ENCODE measurements around the gene DPP6. TPM values are rescaled to one million over a fixed set of nuclear protein-coding genes. Genes with fewer than 3 reads are reported as not detected.

DPP6 gene
- total RNA-seq, 1 experiment from 2014 or later = not detected

GRCh38 chr7:154330318-154330717, 278.1 kb downstream of the DPP6 start:
- no TSS peak for BruUV-seq (replicated peaks)
- in situ Hi-C loops (cut with HindIII; ENCODE audit: low pct_unique_long_range_greater_than_20kb, low sequenced_read_pairs) (no loop called here), intact Hi-C loops (cut with micrococcal nuclease; ENCODE audit: unreplicated experiment) (no loop called here)
- DNase-seq (ENCODE audit: low read depth, low spot score) (no peak), ATAC-seq (no peak)
- Histone ChIP-seq H3K27me3 (ENCODE audit: control insufficient read depth, insufficient read depth, low read length) (peaks cover 2% of the 10 kb centered on the region; the same call in 1 of the 2 replicates), H3K27ac (ENCODE audit: low read length) (no peak overlapping the region), H3K4me3 (ENCODE audit: low read depth in 2 of 2, low read length in 2 of 2) (no peak overlapping the region), H3K9me3 (ENCODE audit: control insufficient read depth, insufficient read depth, low read depth, low read length) (no peaks in the 10 kb centered on the region), H3K36me3 (ENCODE audit: control insufficient read depth, insufficient read depth, low read length) (no peaks in the 10 kb centered on the region), H3K4me1 (ENCODE audit: control insufficient read depth, insufficient read depth, low read length) (no peaks in the 10 kb centered on the region)
- ChIA-PET POLR2A (no interaction called here), CTCF (no interaction called here)
- TF ChIP-seq SIN3A (IDR thresholded peaks at IDR 0.05; ENCODE audit: borderline replicate concordance, insufficient read depth, low read depth, low read length) = no peak

DNA sequence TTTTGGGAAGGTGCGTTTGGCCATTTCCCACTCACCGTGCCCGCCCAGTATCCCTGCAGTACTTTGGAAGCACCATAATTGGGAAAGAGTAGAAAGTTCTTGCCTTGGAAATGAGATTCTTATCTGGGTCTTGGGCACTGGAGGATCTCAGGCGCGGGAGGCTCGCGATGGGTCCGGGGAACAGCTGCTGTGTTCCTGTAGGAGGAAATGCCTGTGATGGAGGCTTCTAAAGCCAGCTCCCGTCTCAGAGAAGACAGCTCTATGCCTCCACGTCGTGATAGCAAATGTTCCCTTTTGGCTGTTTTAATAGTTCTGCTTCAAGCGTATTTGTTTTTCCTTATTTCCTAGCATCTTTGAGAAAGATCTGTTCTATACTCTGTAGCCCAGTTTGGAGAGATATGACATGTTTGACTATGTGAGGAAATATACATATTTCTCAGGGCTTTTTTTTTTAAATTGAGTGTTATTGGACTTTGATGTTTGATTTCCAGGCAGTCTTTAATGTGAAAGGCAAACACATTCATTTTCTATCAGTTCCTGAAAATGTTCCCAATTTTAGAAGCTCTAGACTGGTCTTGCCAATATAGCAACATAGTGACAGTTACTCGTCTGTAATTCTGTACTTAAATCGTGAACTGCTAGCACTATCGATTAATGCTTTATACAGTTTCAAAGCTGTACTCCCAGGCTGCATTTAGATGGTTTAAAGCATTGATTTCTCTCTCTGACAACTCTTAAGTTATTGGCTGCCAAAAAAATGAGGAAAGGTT, 280.8 kb downstream of the DPP6 start:
- H3K27me3 ChIP-seq (ENCODE audit: control insufficient read depth, insufficient read depth, low read length) = peaks cover 2% of the 10 kb centered on the region
- no peaks in the 10 kb centered on the region for H3K36me3 ChIP-seq (ENCODE audit: control insufficient read depth, insufficient read depth, low read length)
- CTCF ChIA-PET = no interaction called here
- H3K4me3 ChIP-seq (ENCODE audit: low read depth in 2 of 2, low read length in 2 of 2) = no peak overlapping the region
- DNase-seq (ENCODE audit: low read depth, low spot score) (no peak), ATAC-seq (no peak)
- H3K9me3 ChIP-seq (ENCODE audit: control insufficient read depth, insufficient read depth, low read depth, low read length) = no peaks in the 10 kb centered on the region
- no peak for TF ChIP-seq POLR2AphosphoS5 (IDR thresholded peaks at IDR 0.05; ENCODE audit: low read depth, low read length)
- TF ChIP-seq TCF7L2 (IDR thresholded peaks at IDR 0.05; ENCODE audit: low read depth, low read length) = no peak
- TF ChIP-seq, protein P1, sequence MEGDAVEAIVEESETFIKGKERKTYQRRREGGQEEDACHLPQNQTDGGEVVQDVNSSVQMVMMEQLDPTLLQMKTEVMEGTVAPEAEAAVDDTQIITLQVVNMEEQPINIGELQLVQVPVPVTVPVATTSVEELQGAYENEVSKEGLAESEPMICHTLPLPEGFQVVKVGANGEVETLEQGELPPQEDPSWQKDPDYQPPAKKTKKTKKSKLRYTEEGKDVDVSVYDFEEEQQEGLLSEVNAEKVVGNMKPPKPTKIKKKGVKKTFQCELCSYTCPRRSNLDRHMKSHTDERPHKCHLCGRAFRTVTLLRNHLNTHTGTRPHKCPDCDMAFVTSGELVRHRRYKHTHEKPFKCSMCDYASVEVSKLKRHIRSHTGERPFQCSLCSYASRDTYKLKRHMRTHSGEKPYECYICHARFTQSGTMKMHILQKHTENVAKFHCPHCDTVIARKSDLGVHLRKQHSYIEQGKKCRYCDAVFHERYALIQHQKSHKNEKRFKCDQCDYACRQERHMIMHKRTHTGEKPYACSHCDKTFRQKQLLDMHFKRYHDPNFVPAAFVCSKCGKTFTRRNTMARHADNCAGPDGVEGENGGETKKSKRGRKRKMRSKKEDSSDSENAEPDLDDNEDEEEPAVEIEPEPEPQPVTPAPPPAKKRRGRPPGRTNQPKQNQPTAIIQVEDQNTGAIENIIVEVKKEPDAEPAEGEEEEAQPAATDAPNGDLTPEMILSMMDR (IDR thresholded peaks at IDR 0.05) = no peak
- no peak for TF ChIP-seq SIN3A (IDR thresholded peaks at IDR 0.05; ENCODE audit: borderline replicate concordance, insufficient read depth, low read depth, low read length)
- H3K27ac ChIP-seq (ENCODE audit: low read length) = no peak overlapping the region
- intact Hi-C loops (cut with micrococcal nuclease; ENCODE audit: unreplicated experiment) (no loop called here), in situ Hi-C loops (cut with HindIII; ENCODE audit: low pct_unique_long_range_greater_than_20kb, low sequenced_read_pairs) (no loop called here)
- POLR2A ChIA-PET = no interaction called here
- no peaks in the 10 kb centered on the region for H3K4me1 ChIP-seq (ENCODE audit: control insufficient read depth, insufficient read depth, low read length)
- no TSS peak for BruUV-seq (replicated peaks)

DNA sequence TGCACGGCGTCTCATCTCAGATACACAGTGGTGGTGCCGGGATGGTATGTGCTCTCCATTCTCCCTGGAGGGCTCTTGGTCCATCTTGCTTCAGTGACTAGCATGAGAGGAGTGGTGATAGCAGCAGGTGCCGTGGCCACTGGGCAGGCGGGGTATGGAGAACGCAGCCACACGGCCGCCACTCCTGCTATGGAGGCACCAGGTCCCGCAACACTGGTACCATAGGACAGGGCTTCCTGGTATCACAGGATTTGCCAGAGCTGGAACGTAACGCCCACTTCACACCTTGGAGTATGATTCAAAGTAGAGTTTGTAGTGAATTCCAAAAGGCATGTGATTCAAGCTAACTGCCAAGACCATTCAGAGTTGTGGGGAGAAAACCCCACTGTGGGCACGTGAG, 284.1 kb downstream of the DPP6 start:
- Histone ChIP-seq H3K9me3 (ENCODE audit: control insufficient read depth, insufficient read depth, low read depth, low read length) (no peaks in the 10 kb centered on the region), H3K27me3 (ENCODE audit: control insufficient read depth, insufficient read depth, low read length) (peaks cover 2% of the 10 kb centered on the region), H3K36me3 (ENCODE audit: control insufficient read depth, insufficient read depth, low read length) (no peaks in the 10 kb centered on the region), H3K4me1 (ENCODE audit: control insufficient read depth, insufficient read depth, low read length) (no peaks in the 10 kb centered on the region), H3K4me3 (ENCODE audit: low read depth in 2 of 2, low read length in 2 of 2) (no peak overlapping the region), H3K27ac (ENCODE audit: low read length) (no peak overlapping the region)
- no TSS peak for BruUV-seq (replicated peaks)
- DNase-seq (ENCODE audit: low read depth, low spot score) = no peak
- in situ Hi-C loops (cut with HindIII; ENCODE audit: low pct_unique_long_range_greater_than_20kb, low sequenced_read_pairs) (no loop called here), intact Hi-C loops (cut with micrococcal nuclease; ENCODE audit: unreplicated experiment) (no loop called here)
- TF ChIP-seq, protein P1 (IDR thresholded peaks at IDR 0.05) = no peak
- ChIA-PET CTCF (no interaction called here), POLR2A (no interaction called here)
- no peak for ATAC-seq

Measured in Panc1 (cell line).